DND-41 (cell line): ENCODE data around the gene ABHD6.

Experiments used
- ATAC-seq: fragments of 200-7000 bp; cut with Tn5 transposase; 3 replicates; pipeline ENCODE4 v1.9.1; 2021; ENCODE audit warnings: low read depth; ENCODE audit not compliant: insufficient read depth
- DNase-seq: peaks from one replicate; pipeline ENCODE4 v3.0.0-alpha.2; 2020
- H2AFZ ChIP-seq: 2 replicates; pipeline ENCODE4 v1.6.0; 2012; ENCODE audit warnings: low read depth, low read length
- H3K27ac ChIP-seq: 2 replicates; pipeline ENCODE4 v1.5.1; 2012; ENCODE audit warnings: low read length, inconsistent platforms
- H3K27me3 ChIP-seq: fragments of 200-600 bp; sonication (generic); 2 replicates; pipeline ENCODE4 v1.6.0; 2012; ENCODE audit warnings: low read length, mild to moderate bottlenecking, inconsistent platforms; ENCODE audit not compliant: insufficient read depth, poor library complexity
- H3K36me3 ChIP-seq: 2 replicates; pipeline ENCODE4 v1.5.1; 2012; ENCODE audit warnings: low read length, inconsistent platforms; ENCODE audit not compliant: insufficient read depth
- H3K4me1 ChIP-seq: 2 replicates; pipeline ENCODE4 v1.5.1; 2012; ENCODE audit warnings: mild to moderate bottlenecking, low read length; ENCODE audit not compliant: insufficient read depth
- H3K4me2 ChIP-seq: 2 replicates; pipeline ENCODE4 v1.6.0; 2012; ENCODE audit warnings: mild to moderate bottlenecking, moderate library complexity, low read length, inconsistent platforms; ENCODE audit not compliant: insufficient read depth
- H3K4me3 ChIP-seq, 2 experiments: fragments of 200-600 bp in 1 of 2; shearing (Covaris generic) in 1 of 2; 2 replicates each; pipeline ENCODE4 v1.5.1; 2012 to 2016; ENCODE audit warnings: inconsistent platforms in 2 of 2, low read length in 2 of 2, mild to moderate bottlenecking in 2 of 2, low read depth in 1 of 2, moderate library complexity in 1 of 2
- H3K79me2 ChIP-seq: 2 replicates; pipeline ENCODE4 v1.6.0; 2012; ENCODE audit warnings: low read length, inconsistent platforms; ENCODE audit not compliant: insufficient read depth
- H3K9ac ChIP-seq: 2 replicates; pipeline ENCODE4 v1.6.0; 2012; ENCODE audit warnings: low read depth, mild to moderate bottlenecking, inconsistent platforms, low read length, moderate library complexity
- H3K9me3 ChIP-seq: 2 replicates; pipeline ENCODE4 v1.5.1; 2012; ENCODE audit warnings: low read length, moderate library complexity, mild to moderate bottlenecking, inconsistent platforms; ENCODE audit not compliant: insufficient read depth, severe bottlenecking
- H4K20me1 ChIP-seq: 2 replicates; pipeline ENCODE4 v1.6.0; 2012; ENCODE audit warnings: low read length; ENCODE audit not compliant: insufficient read depth
- EZH2 ChIP-seq: IDR thresholded peaks from 3 replicates; pipeline ENCODE4 v1.6.1; 2012; ENCODE audit warnings: borderline replicate concordance, low read depth, mild to moderate bottlenecking, moderate library complexity, low read length, inconsistent platforms; ENCODE audit not compliant: severe bottlenecking
- TF ChIP-seq, protein P1 (sequence below): IDR thresholded peaks from 2 replicates; pipeline ENCODE4 v1.5.1; 2012; ENCODE audit warnings: borderline replicate concordance, low read length, moderate library complexity, mild to moderate bottlenecking; ENCODE audit not compliant: poor library complexity, severe bottlenecking; ENCODE audit errors: extremely low read depth

The ABHD6 gene

DNA sequence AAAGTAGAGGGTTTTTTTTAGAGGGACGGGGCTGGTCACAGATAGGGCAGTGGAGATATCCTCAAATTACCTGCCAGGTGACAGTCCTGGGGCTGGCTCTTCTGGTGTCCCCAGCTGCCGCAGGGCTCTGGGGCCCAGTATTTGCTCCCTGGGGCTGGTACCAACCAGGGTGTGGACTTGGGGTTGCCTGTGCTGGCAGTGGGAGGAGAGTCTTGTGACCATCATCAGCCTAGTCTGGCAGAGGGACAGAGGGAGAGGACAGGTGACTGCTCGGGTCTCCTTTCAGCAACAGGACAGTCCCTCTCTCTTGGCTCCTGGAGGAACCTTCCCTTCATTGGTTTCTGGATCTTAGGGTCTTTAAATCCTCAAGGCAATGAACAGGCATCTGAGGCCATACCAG lies 60.6 kb downstream of the ABHD6 start:
- Histone ChIP-seq H3K27me3 (peaks cover 16% of the 10 kb centered on the region), H3K27ac (no peak overlapping the region), H4K20me1 (no peaks in the 10 kb centered on the region), H3K4me2 (no peak overlapping the region), H3K4me1 (no peaks in the 10 kb centered on the region), H3K36me3 (no peaks in the 10 kb centered on the region), H3K79me2 (no peaks in the 10 kb centered on the region), H3K4me3 (no peak overlapping the region), H3K9me3 (no peaks in the 10 kb centered on the region), H2AFZ (no peak overlapping the region), H3K9ac (no peak overlapping the region)
- no peak for ATAC-seq
- no peak for DNase-seq
- no peak for TF ChIP-seq EZH2
- TF ChIP-seq, protein P1, sequence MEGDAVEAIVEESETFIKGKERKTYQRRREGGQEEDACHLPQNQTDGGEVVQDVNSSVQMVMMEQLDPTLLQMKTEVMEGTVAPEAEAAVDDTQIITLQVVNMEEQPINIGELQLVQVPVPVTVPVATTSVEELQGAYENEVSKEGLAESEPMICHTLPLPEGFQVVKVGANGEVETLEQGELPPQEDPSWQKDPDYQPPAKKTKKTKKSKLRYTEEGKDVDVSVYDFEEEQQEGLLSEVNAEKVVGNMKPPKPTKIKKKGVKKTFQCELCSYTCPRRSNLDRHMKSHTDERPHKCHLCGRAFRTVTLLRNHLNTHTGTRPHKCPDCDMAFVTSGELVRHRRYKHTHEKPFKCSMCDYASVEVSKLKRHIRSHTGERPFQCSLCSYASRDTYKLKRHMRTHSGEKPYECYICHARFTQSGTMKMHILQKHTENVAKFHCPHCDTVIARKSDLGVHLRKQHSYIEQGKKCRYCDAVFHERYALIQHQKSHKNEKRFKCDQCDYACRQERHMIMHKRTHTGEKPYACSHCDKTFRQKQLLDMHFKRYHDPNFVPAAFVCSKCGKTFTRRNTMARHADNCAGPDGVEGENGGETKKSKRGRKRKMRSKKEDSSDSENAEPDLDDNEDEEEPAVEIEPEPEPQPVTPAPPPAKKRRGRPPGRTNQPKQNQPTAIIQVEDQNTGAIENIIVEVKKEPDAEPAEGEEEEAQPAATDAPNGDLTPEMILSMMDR: no peak

DNA sequence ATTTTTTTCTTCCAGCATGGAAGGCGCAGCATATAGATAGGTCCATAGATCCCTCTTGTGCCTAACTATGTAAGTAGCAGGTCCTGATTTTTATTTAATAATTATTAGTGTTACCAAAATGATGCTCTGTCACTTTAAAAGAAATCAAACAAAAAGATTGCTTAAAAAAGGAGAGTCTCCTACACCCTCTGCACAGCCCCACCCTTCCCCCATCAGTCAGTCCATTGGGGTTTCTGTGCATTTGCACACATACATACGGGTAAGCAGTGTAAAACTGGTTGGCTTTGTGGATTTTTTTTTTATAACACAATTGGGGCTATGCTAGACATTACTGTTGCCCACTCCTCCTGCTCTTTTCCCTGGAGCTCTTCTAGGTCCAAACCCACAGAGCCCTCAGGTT lies 61.5 kb downstream of the ABHD6 start:
- ATAC-seq (no peak), DNase-seq (no peak)
- no peak overlapping the region for H3K27ac ChIP-seq
- peaks cover 16% of the 10 kb centered on the region for H3K27me3 ChIP-seq
- H3K9me3 ChIP-seq: no peaks in the 10 kb centered on the region
- no peaks in the 10 kb centered on the region for H3K4me1 ChIP-seq
- no peaks in the 10 kb centered on the region for H3K36me3 ChIP-seq
- H3K9ac ChIP-seq: no peak overlapping the region
- no peaks in the 10 kb centered on the region for H4K20me1 ChIP-seq
- TF ChIP-seq EZH2: no peak
- TF ChIP-seq, protein P1: no peak
- H3K4me2 ChIP-seq: no peak overlapping the region
- no peaks in the 10 kb centered on the region for H3K79me2 ChIP-seq
- H3K4me3 ChIP-seq: no peak overlapping the region
- H2AFZ ChIP-seq: no peak overlapping the region

DNA sequence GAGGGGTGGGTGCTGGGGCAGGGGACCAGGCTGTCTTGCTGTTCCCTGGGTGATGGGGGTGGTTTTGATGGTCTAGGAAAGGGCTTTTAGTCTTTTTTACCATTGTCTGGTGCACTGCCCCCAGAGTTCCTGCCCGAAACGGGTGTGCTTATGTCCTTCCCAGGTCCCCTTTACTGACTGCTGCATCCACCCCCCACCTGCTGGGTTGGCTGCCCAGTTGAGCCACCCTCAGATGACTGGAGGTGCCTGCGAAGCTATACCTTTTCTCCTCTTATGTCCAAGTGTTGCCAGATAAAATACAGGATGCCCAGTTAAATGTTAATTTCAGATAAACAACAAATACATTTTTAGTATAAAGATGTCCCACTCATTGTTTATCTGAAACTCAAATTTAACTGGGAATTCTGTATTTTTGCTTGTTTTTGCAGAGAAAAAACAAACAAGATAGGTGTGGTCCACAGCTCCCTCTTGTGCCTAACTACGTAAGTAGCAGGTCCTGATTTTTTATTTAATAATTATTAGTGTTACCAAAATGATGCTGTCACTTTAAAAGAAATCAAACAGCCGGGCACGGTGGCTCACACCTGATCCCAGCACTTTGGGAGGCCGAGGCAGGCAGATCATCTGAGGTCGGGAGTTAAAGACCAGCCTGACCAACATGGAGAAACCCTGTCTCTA lies 62.4 kb downstream of the ABHD6 start:
- Histone ChIP-seq H3K4me3 (no peak overlapping the region), H3K36me3 (no peaks in the 10 kb centered on the region), H3K27me3 (peaks cover 16% of the 10 kb centered on the region), H4K20me1 (no peaks in the 10 kb centered on the region), H3K79me2 (no peaks in the 10 kb centered on the region), H3K27ac (no peak overlapping the region), H3K4me2 (no peak overlapping the region), H2AFZ (no peak overlapping the region), H3K4me1 (no peaks in the 10 kb centered on the region), H3K9me3 (no peaks in the 10 kb centered on the region), H3K9ac (no peak overlapping the region)
- ATAC-seq (no peak), DNase-seq (no peak)
- TF ChIP-seq, protein P1: peak; percentile 51
- TF ChIP-seq EZH2: no peak
